HG02759 (cell line): Measurements from ENCODE around the gene JARID2.

Experiments
- ATAC-seq: cut with Tn5 transposase; IDR thresholded peaks from one replicate; pipeline ENCODE4 v1.9.1; 2021; ENCODE audit warnings: mild to moderate bottlenecking, moderate library complexity; ENCODE audit not compliant: unreplicated experiment

JARID2 gene

GRCh38 chr6:15477746-15478145, 231.9 kb downstream of the JARID2 start:
- ATAC-seq: no peak

GRCh38 chr6:15479761-15480160, 233.9 kb downstream of the JARID2 start:
- no peak for ATAC-seq

GRCh38 chr6:15480525-15480924, 234.7 kb downstream of the JARID2 start:
- no peak for ATAC-seq

GRCh38 chr6:15481390-15482291, 235.8 kb downstream of the JARID2 start:
- no peak for ATAC-seq

GRCh38 chr6:15483060-15483459, 237.2 kb downstream of the JARID2 start:
- no peak for ATAC-seq

GRCh38 chr6:15484140-15484539, 238.3 kb downstream of the JARID2 start:
- ATAC-seq: no peak

- no peak for ATAC-seq
These were observed 239.0 kb downstream of the JARID2 start for GRCh38 chr6:15484821-15485220.

- no peak for ATAC-seq
These were observed 240.1 kb downstream of the JARID2 start for GRCh38 chr6:15485936-15486335.

- ATAC-seq: no peak
These were observed 241.4 kb downstream of the JARID2 start for GRCh38 chr6:15487262-15487661.

- no peak for ATAC-seq
These were observed 243.5 kb downstream of the JARID2 start for GRCh38 chr6:15489261-15489962.

- ATAC-seq: no peak
These were observed 244.6 kb downstream of the JARID2 start for GRCh38 chr6:15490242-15491100.

- no peak for ATAC-seq
These were observed 245.6 kb downstream of the JARID2 start for GRCh38 chr6:15491255-15491985.

- no peak for ATAC-seq
These were observed 246.1 kb downstream of the JARID2 start for GRCh38 chr6:15491986-15492269.

- no peak for ATAC-seq
These were observed 247.7 kb downstream of the JARID2 start for GRCh38 chr6:15493437-15494168.

GRCh38 chr6:15495375-15495901, 249.6 kb downstream of the JARID2 start:
- ATAC-seq: no peak

GRCh38 chr6:15496345-15497131, 250.7 kb downstream of the JARID2 start:
- no peak for ATAC-seq

- no peak for ATAC-seq
These were observed 252.8 kb downstream of the JARID2 start for GRCh38 chr6:15498640-15499039.

GRCh38 chr6:15499125-15499524, 253.3 kb downstream of the JARID2 start:
- no peak for ATAC-seq

- no peak for ATAC-seq
These were observed 253.7 kb downstream of the JARID2 start for GRCh38 chr6:15499591-15499990.
